ENCODE data around the gene GPR39. TPM values are rescaled to one million over a fixed set of nuclear protein-coding genes. Genes with fewer than 3 reads are reported as not detected.

The GPR39 gene
- total and polyA plus RNA-seq, 2 donors (not counting 1 experiment from before 2014, with no cell fraction given): not detected

- Histone ChIP-seq H3K4me2 (replicated peaks; ENCODE audit: low read depth, low read length, poor library complexity, severe bottlenecking) (no peak overlapping the region), H3K9ac (ENCODE audit: low read length) (no peak overlapping the region)
These were observed 928 bp downstream of the GPR39 start for GRCh38 chr2:132417430-132418035.

DNA sequence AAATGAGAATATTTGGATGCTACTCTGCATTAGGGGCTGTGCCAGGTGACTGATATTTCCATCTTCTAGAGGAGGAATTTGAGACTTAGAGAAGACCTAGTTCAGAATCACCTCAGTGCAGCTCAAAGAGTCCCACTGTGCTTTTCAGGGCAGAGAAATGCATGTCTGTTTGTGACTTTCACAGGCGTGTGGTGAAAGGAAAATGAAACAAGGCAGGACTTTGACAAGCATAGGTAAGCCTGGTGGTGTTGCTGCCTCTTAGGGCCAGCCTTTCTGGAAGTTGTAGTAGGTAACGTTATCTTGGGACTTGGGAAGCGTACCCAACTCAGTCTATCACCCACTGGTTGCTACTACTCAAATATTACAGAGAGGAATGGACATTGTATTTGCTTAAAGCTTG lies 2.6 kb downstream of the GPR39 start:
- ChIA-PET CTCF (no interaction called here), POLR2A (no interaction called here)
- no peak overlapping the region for H3K27ac Mint-ChIP-seq
- H3K4me2 ChIP-seq (replicated peaks; ENCODE audit: low read depth, low read length, poor library complexity, severe bottlenecking): no peak overlapping the region
- intact Hi-C loops (cut with micrococcal nuclease): no loop called here
- H3K27me3 Mint-ChIP-seq: peaks cover 29% of the 10 kb centered on the region
- no peaks in the 10 kb centered on the region for H3K9me3 Mint-ChIP-seq (ENCODE audit: insufficient read depth)
- no peak overlapping the region for H3K27ac ChIP-seq (ENCODE audit: low read length in 2 of 2)
- no peaks in the 10 kb centered on the region for H3K36me3 ChIP-seq (replicated peaks in 1 of 2; ENCODE audit: control extremely low read depth in 1 of 2, control insufficient read depth in 1 of 2, extremely low read depth in 1 of 2, insufficient read depth in 2 of 2, low read length in 1 of 2)
- peaks cover 0 to 18% (median 0%) of the 10 kb centered on the region in 4 experiments for H3K27me3 ChIP-seq (replicated peaks in 1 of 4; ENCODE audit: control extremely low read depth in 1 of 4, control insufficient read depth in 3 of 4, insufficient read depth in 4 of 4, low read length in 3 of 4)
- H3K79me2 ChIP-seq (ENCODE audit: control insufficient read depth, insufficient read depth, low read length): no peaks in the 10 kb centered on the region
- no peaks in the 10 kb centered on the region for H3K4me1 Mint-ChIP-seq
- 86% methylated on average over 1 of the region's 3 CpGs for WGBS (ENCODE audit: insufficient coverage)
- DNase-seq (no peak), ATAC-seq (ENCODE audit: low read depth) (no peak)
- H3K4me3 ChIP-seq (ENCODE audit: control extremely low read depth in 1 of 5, extremely low read depth in 1 of 5, insufficient read depth in 1 of 5, low read depth in 2 of 5, low read length in 4 of 5): no peak overlapping the region
- no peak overlapping the region for H2AFZ ChIP-seq (ENCODE audit: insufficient read depth, low read depth, low read length, poor library complexity, severe bottlenecking)
- H3K9ac ChIP-seq (ENCODE audit: low read length): no peak overlapping the region
- H3K4me3 Mint-ChIP-seq: no peak overlapping the region
- peaks cover 0 to 22% (median 0%) of the 10 kb centered on the region in 3 donors for H3K9me3 ChIP-seq (ENCODE audit: control extremely low read depth in 1 of 3, control insufficient read depth in 2 of 3, insufficient read depth in 1 of 3, low read length in 2 of 3)
- no peaks in the 10 kb centered on the region for H3K4me1 ChIP-seq (ENCODE audit: control insufficient read depth in 2 of 2, insufficient read depth in 2 of 2, low read length in 2 of 2)
- TF ChIP-seq CTCF (IDR thresholded peaks at IDR 0.05): no peak
- TF ChIP-seq EZH2 (IDR thresholded peaks at IDR 0.05; ENCODE audit: borderline replicate concordance, insufficient read depth, low read depth, low read length, poor library complexity, severe bottlenecking): no peak
- H4K20me1 ChIP-seq (ENCODE audit: control insufficient read depth, insufficient read depth, low read length, poor library complexity, severe bottlenecking): no peaks in the 10 kb centered on the region

More at GRCh38 chr2:132417430-132418035, 928 bp downstream of the GPR39 start:
- Histone ChIP-seq H3K4me3 (ENCODE audit: control extremely low read depth in 1 of 5, extremely low read depth in 1 of 5, insufficient read depth in 1 of 5, low read depth in 2 of 5, low read length in 4 of 5) (no peak overlapping the region), H3K27ac (ENCODE audit: low read length in 2 of 2) (no peak overlapping the region), H2AFZ (ENCODE audit: insufficient read depth, low read depth, low read length, poor library complexity, severe bottlenecking) (no peak overlapping the region), H3K4me1 (ENCODE audit: control insufficient read depth in 2 of 2, insufficient read depth in 2 of 2, low read length in 2 of 2) (no peaks in the 10 kb centered on the region), H3K9me3 (ENCODE audit: control extremely low read depth in 1 of 3, control insufficient read depth in 2 of 3, insufficient read depth in 1 of 3, low read length in 2 of 3) (peaks cover 0 to 22% (median 0%) of the 10 kb centered on the region in 3 donors), H3K36me3 (replicated peaks in 1 of 2; ENCODE audit: control extremely low read depth in 1 of 2, control insufficient read depth in 1 of 2, extremely low read depth in 1 of 2, insufficient read depth in 2 of 2, low read length in 1 of 2) (no peaks in the 10 kb centered on the region), H4K20me1 (ENCODE audit: control insufficient read depth, insufficient read depth, low read length, poor library complexity, severe bottlenecking) (no peaks in the 10 kb centered on the region), H3K27me3 (replicated peaks in 1 of 4; ENCODE audit: control extremely low read depth in 1 of 4, control insufficient read depth in 3 of 4, insufficient read depth in 4 of 4, low read length in 3 of 4) (peaks cover 0 to 20% (median 0%) of the 10 kb centered on the region in 4 experiments), H3K79me2 (ENCODE audit: control insufficient read depth, insufficient read depth, low read length) (no peaks in the 10 kb centered on the region)
- POLR2A ChIA-PET: no interaction called here
- WGBS (ENCODE audit: insufficient coverage): 97% methylated on average over 30 of the region's 30 CpGs
- DNase-seq: no peak
- CTCF ChIA-PET: no interaction called here
- Mint-ChIP-seq H3K27me3 (peaks cover 27% of the 10 kb centered on the region), H3K4me1 (no peaks in the 10 kb centered on the region), H3K27ac (no peak overlapping the region), H3K4me3 (no peak overlapping the region), H3K9me3 (ENCODE audit: insufficient read depth) (no peaks in the 10 kb centered on the region)
- intact Hi-C loops (cut with micrococcal nuclease): no loop called here
- ATAC-seq (ENCODE audit: low read depth): no peak
- TF ChIP-seq EZH2 (IDR thresholded peaks at IDR 0.05; ENCODE audit: borderline replicate concordance, insufficient read depth, low read depth, low read length, poor library complexity, severe bottlenecking) (no peak), CTCF (IDR thresholded peaks at IDR 0.05) (no peak)

All from B cell (primary cell).